Measurements from ENCODE around the gene TXNDC9. TPM values are rescaled to one million over a fixed set of nuclear protein-coding genes. Genes with fewer than 3 reads are reported as not detected.
A peak's percentile ranks its signal among the peaks of the same experiment; 100 is the strongest.

Gene TXNDC9
- 10 to 100 TPM; 24.1 to 34.7 (median 26.9) TPM for total RNA-seq

- no peaks in the 10 kb centered on the region for H3K27me3 ChIP-seq
- H3K27ac ChIP-seq: peak within 1 kb of the TSS; percentile 91
- peaks cover 18% of the 10 kb centered on the region for H3K36me3 ChIP-seq
- H3K4me1 ChIP-seq: peaks cover 43% of the 10 kb centered on the region
- no peaks in the 10 kb centered on the region for H3K9me3 ChIP-seq
- DNase-seq (ENCODE audit: low spot score in 2 of 2): peak; percentile 99
- no peak for TF ChIP-seq CTCF (IDR thresholded peaks at IDR 0.05)
- TF ChIP-seq POLR2AphosphoS5 (IDR thresholded peaks at IDR 0.05): peak; percentile 38 to 63 (median 38)
- no peak for TF ChIP-seq EP300 (IDR thresholded peaks at IDR 0.05)
- TF ChIP-seq POLR2A (IDR thresholded peaks at IDR 0.05): peak in 1 of 2 donors; percentile 6
- peak within 1 kb of the TSS; percentile 98 for H3K4me3 ChIP-seq
- WGBS: under 1% methylated on average over 52 of the region's 60 CpGs
Observed at GRCh38 chr2:99335911-99336803, at the start of gene TXNDC9. TXNDC9 (minus strand) TSS chr2:99336333; CDS start chr2:99333210, 3,123 bp downstream.

GRCh38 chr2:99382143-99382542 lies 46.0 kb upstream of the TXNDC9 start:
- no peaks in the 10 kb centered on the region for H3K9me3 ChIP-seq
- H3K4me1 ChIP-seq: no peaks in the 10 kb centered on the region
- no peak overlapping the region for H3K4me3 ChIP-seq
- no peak overlapping the region for H3K27ac ChIP-seq
- H3K36me3 ChIP-seq: peaks cover 68% of the 10 kb centered on the region
- WGBS: 92% methylated on average over 2 of the region's 2 CpGs
- DNase-seq (ENCODE audit: low spot score in 2 of 2): no peak
- H3K27me3 ChIP-seq: no peaks in the 10 kb centered on the region
- TF ChIP-seq POLR2A (IDR thresholded peaks at IDR 0.05): no peak
- no peak for TF ChIP-seq EP300 (IDR thresholded peaks at IDR 0.05)
- no peak for TF ChIP-seq POLR2AphosphoS5 (IDR thresholded peaks at IDR 0.05)
- no peak for TF ChIP-seq CTCF (IDR thresholded peaks at IDR 0.05)

- Histone ChIP-seq H3K4me1 (no peaks in the 10 kb centered on the region), H3K27ac (no peak overlapping the region), H3K36me3 (peaks cover 81% of the 10 kb centered on the region), H3K4me3 (no peak overlapping the region), H3K27me3 (no peaks in the 10 kb centered on the region), H3K9me3 (no peaks in the 10 kb centered on the region)
- TF ChIP-seq POLR2A (IDR thresholded peaks at IDR 0.05): no peak
- no peak for DNase-seq (ENCODE audit: low spot score in 2 of 2)
- WGBS: 87% methylated on average over 3 of the region's 3 CpGs
Observed at GRCh38 chr2:99380376-99381010, 44.4 kb upstream of the TXNDC9 start.

- 90% methylated on average over 1 of the region's 1 CpG for WGBS
- Histone ChIP-seq H3K27ac (no peak overlapping the region), H3K9me3 (no peaks in the 10 kb centered on the region), H3K36me3 (peaks cover 79% of the 10 kb centered on the region), H3K4me1 (no peaks in the 10 kb centered on the region), H3K27me3 (no peaks in the 10 kb centered on the region), H3K4me3 (no peak overlapping the region)
- no peak for TF ChIP-seq POLR2AphosphoS5 (IDR thresholded peaks at IDR 0.05)
- no peak for TF ChIP-seq POLR2A (IDR thresholded peaks at IDR 0.05)
- no peak for TF ChIP-seq CTCF (IDR thresholded peaks at IDR 0.05)
- no peak for TF ChIP-seq EP300 (IDR thresholded peaks at IDR 0.05)
- DNase-seq (ENCODE audit: low spot score in 2 of 2): no peak
Observed at GRCh38 chr2:99377879-99378278, 41.7 kb upstream of the TXNDC9 start.

- 96% methylated on average over 7 of the region's 7 CpGs for WGBS
- Histone ChIP-seq H3K27me3 (no peaks in the 10 kb centered on the region), H3K4me1 (no peaks in the 10 kb centered on the region), H3K4me3 (no peak overlapping the region), H3K9me3 (no peaks in the 10 kb centered on the region), H3K27ac (no peak overlapping the region), H3K36me3 (peaks cover 84% of the 10 kb centered on the region)
- no peak for TF ChIP-seq EP300 (IDR thresholded peaks at IDR 0.05)
- no peak for TF ChIP-seq POLR2A (IDR thresholded peaks at IDR 0.05)
- TF ChIP-seq CTCF (IDR thresholded peaks at IDR 0.05): no peak
- no peak for TF ChIP-seq POLR2AphosphoS5 (IDR thresholded peaks at IDR 0.05)
- no peak for DNase-seq (ENCODE audit: low spot score in 2 of 2)
Observed at GRCh38 chr2:99376254-99376864, 40.2 kb upstream of the TXNDC9 start.
